ENCODE data around the gene TRIM62.

TRIM62 gene

GRCh38 chr1:33097137-33097611, 84.7 kb downstream of the TRIM62 start:
- DNase-seq, result no peak

DNA sequence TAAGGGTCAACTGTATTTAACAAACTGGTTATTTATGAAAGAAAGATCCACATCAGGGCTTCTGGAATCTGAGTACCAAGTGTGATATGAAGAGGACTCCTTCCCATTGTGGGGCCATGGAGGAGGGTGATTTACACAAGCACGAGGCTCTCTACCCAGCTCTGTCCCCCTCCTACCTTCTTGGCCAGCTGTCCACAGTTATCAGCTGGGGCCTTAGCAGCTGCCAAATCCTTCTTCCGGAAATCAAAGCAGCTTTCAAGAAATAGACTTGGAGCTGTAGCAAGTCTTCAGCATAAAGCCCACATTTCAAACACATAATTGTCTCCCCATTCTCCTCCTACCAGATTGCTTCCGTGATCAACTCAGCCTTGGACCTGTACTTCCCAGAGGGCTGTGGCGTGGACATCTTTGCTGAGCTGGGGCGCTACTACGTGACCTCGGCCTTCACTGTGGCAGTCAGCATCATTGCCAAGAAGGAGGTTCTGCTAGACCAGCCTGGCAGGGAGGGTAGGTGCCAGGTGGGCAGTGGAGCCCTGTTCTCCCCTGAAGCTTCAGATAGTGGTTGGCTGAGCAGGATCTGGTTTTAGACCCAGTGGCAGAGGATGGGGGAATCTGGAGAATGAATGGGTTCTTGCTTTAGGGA, 85.4 kb downstream of the TRIM62 start:
- DNase-seq, result no peak
